Renal pelvis (tissue), 12 donors: ENCODE data around the gene TRAPPC12. TPM values are rescaled to one million over a fixed set of nuclear protein-coding genes. Genes with fewer than 3 reads are reported as not detected.

Source experiments
- DNase-seq: peaks from one replicate; pipeline ENCODE4 v3.0.0-alpha.2; 2013
- long read RNA-seq, 16 experiments: transcript quantifications; one replicate each; lab custom pipeline, GENCODE V29; 2026
- polyA plus RNA-seq, 3 donors: library from polyadenylated mRNA; unstranded; fragments of 120-200 nt; gene quantifications; one replicate each; pipeline ENCODE4 v1.2.1, GENCODE V29; 2013; ENCODE audit not compliant: insufficient read length in 3 of 3

TRAPPC12 gene
- 100 to 1,000 TPM in 1 of 3 donors, 10 to 100 TPM in 2; 73.6 to 110 (median 95.8) TPM for polyA plus RNA-seq
- long read RNA-seq, donor 1, transcript TRAPPC12-222 (2 exons, 567 nt), result major isoform, 6 of 14 reads
- long read RNA-seq, donor 1, partial matches to known transcripts, result 0 of 14 reads
- long read RNA-seq, donor 1, other reads (novel, unspliced or antisense), result 0 of 14 reads
- long read RNA-seq, donor 2, transcript TRAPPC12-220 (2 exons, 1,538 nt), result minor isoform, 7 of 19 reads
- long read RNA-seq, donor 2, transcript TRAPPC12-201 (12 exons, 2,508 nt), result major isoform, 10 of 19 reads
- long read RNA-seq, donor 2, partial matches to known transcripts, result 0 of 19 reads
- long read RNA-seq, donor 2, other reads (novel, unspliced or antisense), result 0 of 19 reads
- long read RNA-seq, donor 3, transcript TRAPPC12-220 (2 exons, 1,538 nt), result minor isoform, 6 of 16 reads
- long read RNA-seq, donor 3, transcript TRAPPC12-201 (12 exons, 2,508 nt), result major isoform, 8 of 16 reads
- long read RNA-seq, donor 3, partial matches to known transcripts, result 0 of 16 reads
- long read RNA-seq, donor 3, other reads (novel, unspliced or antisense), result 0 of 16 reads
- long read RNA-seq, donor 4, transcript TRAPPC12-201 (12 exons, 2,508 nt), result major isoform, 11 of 19 reads
- long read RNA-seq, donor 4, transcript TRAPPC12-220 (2 exons, 1,538 nt), result minor isoform, 6 of 19 reads
- long read RNA-seq, donor 4, partial matches to known transcripts, result 0 of 19 reads
- long read RNA-seq, donor 4, other reads (novel, unspliced or antisense), result 0 of 19 reads
- long read RNA-seq, donor 5, partial matches to known transcripts, result 62 of 69 reads
- long read RNA-seq, donor 5, other reads (novel, unspliced or antisense), result 0 of 69 reads
- long read RNA-seq, donor 6, transcript TRAPPC12-201 (12 exons, 2,508 nt), result major isoform, 7 of 15 reads
- long read RNA-seq, donor 6, partial matches to known transcripts, result 0 of 15 reads
- long read RNA-seq, donor 6, other reads (novel, unspliced or antisense), result 0 of 15 reads
- long read RNA-seq, donor 7, transcript TRAPPC12-201 (12 exons, 2,508 nt), result major isoform, 8 of 29 reads
- long read RNA-seq, donor 7, transcript TRAPPC12-220 (2 exons, 1,538 nt), result minor isoform, 7 of 29 reads
- long read RNA-seq, donor 7, partial matches to known transcripts, result 11 of 29 reads
- long read RNA-seq, donor 7, other reads (novel, unspliced or antisense), result 0 of 29 reads
- long read RNA-seq, donor 8, partial matches to known transcripts, result 0 of 7 reads
- long read RNA-seq, donor 8, other reads (novel, unspliced or antisense), result 0 of 7 reads
- long read RNA-seq, donor 9, transcript TRAPPC12-220 (2 exons, 1,538 nt), result minor isoform, 5 of 198 reads
- long read RNA-seq, donor 9, transcript TRAPPC12-201 (12 exons, 2,508 nt), result major isoform, 13 of 198 reads
- long read RNA-seq, donor 9, partial matches to known transcripts, result 177 of 198 reads
- long read RNA-seq, donor 9, other reads (novel, unspliced or antisense), result 0 of 198 reads
- long read RNA-seq, donor 10, transcript TRAPPC12-220 (2 exons, 1,538 nt), result major isoform, 11 of 16 reads
- long read RNA-seq, donor 10, partial matches to known transcripts, result 0 of 16 reads
- long read RNA-seq, donor 10, other reads (novel, unspliced or antisense), result 0 of 16 reads
- long read RNA-seq, donor 11, transcript TRAPPC12-220 (2 exons, 1,538 nt), result major isoform, 9 of 25 reads
- long read RNA-seq, donor 11, transcript TRAPPC12-201 (12 exons, 2,508 nt), result minor isoform, 8 of 25 reads
- long read RNA-seq, donor 11, partial matches to known transcripts, result 5 of 25 reads
- long read RNA-seq, donor 11, other reads (novel, unspliced or antisense), result 0 of 25 reads
- long read RNA-seq, donor 12, transcript TRAPPC12-201 (12 exons, 2,508 nt), result major isoform, 11 of 25 reads
- long read RNA-seq, donor 12, transcript TRAPPC12-220 (2 exons, 1,538 nt), result minor isoform, 9 of 25 reads
- long read RNA-seq, donor 12, partial matches to known transcripts, result 0 of 25 reads
- long read RNA-seq, donor 12, other reads (novel, unspliced or antisense), result 0 of 25 reads
- long read RNA-seq, donor 13, transcript TRAPPC12-220 (2 exons, 1,538 nt), result major isoform, 8 of 17 reads
- long read RNA-seq, donor 13, transcript TRAPPC12-222 (2 exons, 567 nt), result minor isoform, 5 of 17 reads
- long read RNA-seq, donor 13, partial matches to known transcripts, result 0 of 17 reads
- long read RNA-seq, donor 13, other reads (novel, unspliced or antisense), result 0 of 17 reads
- long read RNA-seq, donor 14, result 0 reads
- long read RNA-seq, donor 15, transcript TRAPPC12-201 (12 exons, 2,508 nt), result major isoform, 11 of 20 reads
- long read RNA-seq, donor 15, partial matches to known transcripts, result 0 of 20 reads
- long read RNA-seq, donor 15, other reads (novel, unspliced or antisense), result 0 of 20 reads
- long read RNA-seq, donor 16, transcript TRAPPC12-220 (2 exons, 1,538 nt), result major isoform, 9 of 16 reads
- long read RNA-seq, donor 16, transcript TRAPPC12-201 (12 exons, 2,508 nt), result minor isoform, 5 of 16 reads
- long read RNA-seq, donor 16, partial matches to known transcripts, result 0 of 16 reads
- long read RNA-seq, donor 16, other reads (novel, unspliced or antisense), result 0 of 16 reads

GRCh38 chr2:3379647-3380534 is at the start of gene TRAPPC12:
TSS of gene TRAPPC12 (plus strand) at chr2:3379694. CDS start at chr2:3387624, 7,930 bp downstream.
- peak; percentile 91 for DNase-seq

GRCh38 chr2:3332133-3332532 is 47.4 kb upstream of the TRAPPC12 start:
- no peak for DNase-seq

- no peak for DNase-seq
Observed at GRCh38 chr2:3334392-3335345, 44.8 kb upstream of the TRAPPC12 start.

GRCh38 chr2:3336844-3337243 is 42.6 kb upstream of the TRAPPC12 start:
- DNase-seq, result no peak

- no peak for DNase-seq
Observed at GRCh38 chr2:3338340-3338739, 41.2 kb upstream of the TRAPPC12 start.

- no peak for DNase-seq
Observed at GRCh38 chr2:3340144-3340543, 39.4 kb upstream of the TRAPPC12 start.

GRCh38 chr2:3341336-3341735 is 38.2 kb upstream of the TRAPPC12 start:
- DNase-seq, result no peak

- no peak for DNase-seq
Observed at GRCh38 chr2:3342324-3342723, 37.2 kb upstream of the TRAPPC12 start.

- no peak for DNase-seq
Observed at GRCh38 chr2:3343012-3343411, 36.5 kb upstream of the TRAPPC12 start.

GRCh38 chr2:3344897-3345296 is 34.6 kb upstream of the TRAPPC12 start:
- no peak for DNase-seq

GRCh38 chr2:3345621-3346020 is 33.9 kb upstream of the TRAPPC12 start:
- no peak for DNase-seq

- no peak for DNase-seq
Observed at GRCh38 chr2:3348767-3349166, 30.7 kb upstream of the TRAPPC12 start.

GRCh38 chr2:3349211-3349693 is 30.2 kb upstream of the TRAPPC12 start:
- DNase-seq, result peak; percentile 29

GRCh38 chr2:3354986-3355385 is 24.5 kb upstream of the TRAPPC12 start:
- no peak for DNase-seq

GRCh38 chr2:3355951-3356569 is 23.4 kb upstream of the TRAPPC12 start:
- DNase-seq, result no peak

GRCh38 chr2:3356799-3357198 is 22.7 kb upstream of the TRAPPC12 start:
- DNase-seq, result no peak
